ENCODE data around the gene LY6G5B.

LY6G5B gene

DNA sequence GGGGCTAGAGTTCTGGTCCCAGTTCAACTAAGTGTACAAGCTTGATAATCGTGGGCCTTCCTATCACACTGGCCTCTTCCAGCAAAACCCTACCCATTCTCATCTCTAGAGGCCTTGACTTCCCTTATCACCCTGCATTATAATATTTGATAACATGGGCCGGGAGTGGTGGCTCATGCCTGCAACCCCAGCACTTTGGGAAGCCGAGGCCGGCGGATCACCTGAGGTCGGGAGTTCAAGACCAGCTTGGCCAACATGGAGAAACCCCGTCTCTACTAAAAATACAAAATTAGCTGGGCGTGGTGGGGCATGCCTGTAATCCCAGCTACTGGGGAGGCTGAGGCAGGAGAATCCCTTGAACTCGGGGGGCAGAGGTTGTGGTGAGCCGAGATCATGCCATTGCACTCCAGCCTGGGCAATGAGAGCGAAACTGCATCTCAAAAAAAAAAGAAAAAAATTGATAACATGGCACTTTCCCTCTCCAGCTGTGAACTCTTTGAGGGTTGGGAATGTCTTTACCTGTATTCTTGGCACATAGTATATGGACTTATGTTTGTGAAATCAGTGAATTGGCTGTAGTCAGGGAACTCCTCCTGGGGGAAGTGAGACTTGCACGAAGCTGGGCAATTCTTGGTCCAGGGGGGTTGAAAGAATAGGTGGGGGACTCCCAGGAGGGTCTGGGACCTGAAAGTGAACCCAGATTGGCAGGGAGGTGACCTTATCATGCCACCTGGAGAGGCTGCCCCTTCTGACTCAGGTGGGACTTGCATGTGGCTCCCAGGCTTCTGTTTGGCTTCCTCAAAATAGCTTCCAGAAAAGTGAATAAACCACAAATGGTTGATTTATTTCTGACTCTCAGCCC is 8.3 kb upstream of the LY6G5B start:
- in situ Hi-C loops (cut with HindIII; ENCODE audit: low pct_unique_long_range_greater_than_20kb, low sequenced_read_pairs) = no loop called here
- DNase-seq (ENCODE audit: low read depth in 1 of 2, low spot score in 1 of 2) = no peak
- TF ChIP-seq JUND (IDR thresholded peaks at IDR 0.05; ENCODE audit: low read depth) = no peak

DNA sequence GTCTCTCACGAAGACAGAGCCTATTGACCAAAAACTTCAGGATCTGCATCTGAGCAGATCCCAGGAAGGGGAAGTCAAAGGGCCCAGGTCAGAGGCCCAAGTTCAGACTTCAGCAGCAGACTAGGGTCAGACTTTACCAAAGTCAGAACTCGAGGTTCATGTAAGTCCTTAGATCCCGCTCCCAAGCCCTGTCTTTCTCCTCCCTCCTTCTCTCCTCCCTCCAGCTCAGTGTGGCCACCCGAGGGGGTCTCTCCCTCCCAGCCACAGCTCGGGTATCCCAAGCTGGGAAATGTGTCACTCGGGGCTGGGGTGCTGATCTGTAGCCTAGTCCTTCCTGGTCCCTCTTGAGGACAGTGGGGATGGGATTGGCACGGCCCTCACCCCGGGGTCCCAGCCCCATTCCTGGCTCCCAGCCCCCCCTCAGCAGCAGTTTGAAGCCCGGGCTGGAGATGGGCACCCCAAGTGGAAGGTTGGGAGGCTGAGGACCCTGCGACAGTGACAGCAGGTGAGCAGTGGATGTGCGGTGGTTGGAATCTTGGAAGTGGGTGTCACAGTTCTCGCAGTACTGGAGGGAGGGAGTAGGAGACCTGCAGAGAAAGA is 7.6 kb upstream of the LY6G5B start:
- TF ChIP-seq JUND (IDR thresholded peaks at IDR 0.05; ENCODE audit: low read depth) = no peak
- in situ Hi-C loops (cut with HindIII; ENCODE audit: low pct_unique_long_range_greater_than_20kb, low sequenced_read_pairs) = no loop called here
- DNase-seq (ENCODE audit: low read depth in 1 of 2, low spot score in 1 of 2) = no peak

DNA sequence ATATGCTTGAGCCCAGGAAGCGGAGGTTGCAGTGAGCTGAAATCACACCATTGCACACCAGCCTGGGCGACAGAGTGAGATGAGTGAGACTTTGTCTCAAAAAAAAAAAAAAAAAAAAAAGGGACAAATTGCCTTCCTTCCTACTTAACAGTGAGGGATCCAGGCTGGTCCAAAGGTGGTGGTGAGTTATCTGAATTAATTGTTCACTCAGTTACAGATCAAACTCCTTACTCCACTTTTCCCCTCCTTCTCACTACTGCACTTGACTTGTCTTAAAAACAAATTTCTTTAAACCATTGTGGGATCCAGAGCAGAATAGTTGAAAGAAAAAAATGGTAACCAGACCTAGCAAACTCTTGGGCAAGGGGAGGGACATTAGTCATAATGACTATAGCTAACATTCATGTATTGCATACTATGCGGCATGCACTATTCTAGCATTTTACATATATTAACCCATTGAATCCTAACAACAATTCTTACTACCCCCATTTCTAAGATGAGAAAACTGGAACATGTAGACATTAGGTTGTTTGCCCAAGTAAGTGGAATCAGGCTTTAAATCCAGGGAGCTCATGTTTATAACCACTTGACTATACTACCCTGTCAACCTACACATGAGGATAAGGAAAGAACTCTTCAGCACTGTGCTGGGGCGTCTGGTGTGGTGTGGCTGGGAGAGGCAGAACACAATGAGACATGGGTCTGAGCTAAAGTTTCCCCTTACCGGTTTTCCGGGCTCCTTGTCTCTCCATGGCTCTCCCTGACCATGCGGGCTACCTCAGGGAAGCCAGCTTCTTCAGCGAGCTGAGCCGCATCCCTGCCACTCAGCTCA is 6.4 kb upstream of the LY6G5B start:
- in situ Hi-C loops (cut with HindIII; ENCODE audit: low pct_unique_long_range_greater_than_20kb, low sequenced_read_pairs) = no loop called here
- TF ChIP-seq JUND (IDR thresholded peaks at IDR 0.05; ENCODE audit: low read depth) = no peak
- DNase-seq (ENCODE audit: low read depth in 1 of 2, low spot score in 1 of 2) = no peak

DNA sequence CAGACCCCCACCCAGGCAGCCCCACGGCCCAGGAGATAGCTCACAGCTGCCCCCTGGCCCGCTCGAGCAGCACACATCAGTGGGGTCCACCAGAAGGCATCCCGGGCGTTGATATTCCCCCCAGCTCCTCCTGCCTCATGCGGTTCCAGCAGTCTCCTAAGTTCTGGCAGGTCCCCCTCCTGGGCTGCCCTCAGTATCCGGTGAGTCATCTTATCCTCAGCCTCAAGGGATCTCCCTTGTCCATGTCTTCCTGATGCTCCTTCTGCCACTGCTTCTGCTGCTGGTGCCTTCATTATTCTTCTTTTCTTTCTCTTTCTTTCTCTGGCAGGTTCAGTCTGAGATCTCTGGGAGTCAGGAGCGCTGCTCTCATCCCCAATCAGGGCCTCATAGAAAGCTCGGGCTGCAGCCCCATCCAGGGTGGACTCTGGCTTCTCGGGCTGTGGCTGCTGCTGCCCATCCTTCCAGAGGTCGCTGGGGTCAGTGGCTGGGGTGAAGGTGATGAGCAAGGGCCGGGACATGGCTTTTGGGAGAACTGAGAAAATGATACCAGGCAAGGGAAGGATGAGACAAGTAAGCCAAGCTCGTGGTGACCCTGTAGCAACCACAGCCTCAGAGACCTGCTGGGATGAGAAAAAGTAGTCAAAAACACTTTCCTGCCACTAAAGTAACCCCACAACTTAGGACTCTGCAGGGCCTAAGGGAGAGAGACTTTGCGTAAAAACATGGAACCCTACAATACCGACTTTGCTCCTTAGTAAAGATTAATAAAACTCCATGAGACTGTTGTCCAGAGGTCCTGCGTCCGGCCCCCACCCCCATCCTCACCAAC is 5.6 kb upstream of the LY6G5B start:
- DNase-seq (ENCODE audit: low read depth in 1 of 2, low spot score in 1 of 2) = no peak
- no peak for TF ChIP-seq JUND (IDR thresholded peaks at IDR 0.05; ENCODE audit: low read depth)
- in situ Hi-C loops (cut with HindIII; ENCODE audit: low pct_unique_long_range_greater_than_20kb, low sequenced_read_pairs) = no loop called here

DNA sequence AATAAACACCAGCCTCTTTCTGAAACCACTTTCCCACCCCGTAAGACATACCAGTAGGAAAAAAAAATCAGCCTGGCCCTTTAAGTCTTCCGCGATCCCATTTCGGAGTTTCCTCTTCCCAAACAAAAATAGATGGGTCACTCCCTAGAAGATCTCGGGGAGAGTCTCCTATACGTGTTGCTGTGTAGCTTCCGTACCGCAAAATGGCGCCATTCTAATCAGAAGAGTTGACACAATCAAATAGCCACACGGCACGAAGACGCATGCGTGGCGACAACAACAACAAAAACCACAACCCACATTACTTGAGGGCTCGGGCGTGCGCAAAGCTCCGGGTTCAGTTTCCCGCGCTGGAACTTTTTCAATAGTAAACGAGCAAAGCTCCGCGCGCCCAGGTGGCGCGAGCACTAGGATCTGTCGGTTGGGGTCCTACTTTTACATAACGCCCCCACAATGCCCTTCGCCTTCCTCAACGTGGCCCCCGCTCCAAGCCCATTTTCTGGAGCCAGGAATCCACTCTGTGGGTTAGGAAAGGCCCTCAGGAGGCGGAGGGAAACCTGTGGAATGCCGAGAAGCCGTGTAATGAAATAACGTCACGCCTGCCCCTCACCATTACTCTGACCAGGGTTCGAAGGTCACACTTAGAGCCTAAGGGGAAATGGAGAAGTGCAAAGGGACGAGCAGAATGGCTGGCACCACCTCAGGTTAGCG is 4.8 kb upstream of the LY6G5B start, which contains the start of gene GPANK1:
GPANK1 (minus strand) TSS at position 208 of the 711 bp plus-strand sequence. CDS start 519 bp downstream, outside the sequence.
- DNase-seq (ENCODE audit: low read depth in 1 of 2, low spot score in 1 of 2) = peak; percentile 71 to 92
- in situ Hi-C loops (cut with HindIII; ENCODE audit: low pct_unique_long_range_greater_than_20kb, low sequenced_read_pairs) = no loop called here
- TF ChIP-seq JUND (IDR thresholded peaks at IDR 0.05; ENCODE audit: low read depth) = no peak

DNA sequence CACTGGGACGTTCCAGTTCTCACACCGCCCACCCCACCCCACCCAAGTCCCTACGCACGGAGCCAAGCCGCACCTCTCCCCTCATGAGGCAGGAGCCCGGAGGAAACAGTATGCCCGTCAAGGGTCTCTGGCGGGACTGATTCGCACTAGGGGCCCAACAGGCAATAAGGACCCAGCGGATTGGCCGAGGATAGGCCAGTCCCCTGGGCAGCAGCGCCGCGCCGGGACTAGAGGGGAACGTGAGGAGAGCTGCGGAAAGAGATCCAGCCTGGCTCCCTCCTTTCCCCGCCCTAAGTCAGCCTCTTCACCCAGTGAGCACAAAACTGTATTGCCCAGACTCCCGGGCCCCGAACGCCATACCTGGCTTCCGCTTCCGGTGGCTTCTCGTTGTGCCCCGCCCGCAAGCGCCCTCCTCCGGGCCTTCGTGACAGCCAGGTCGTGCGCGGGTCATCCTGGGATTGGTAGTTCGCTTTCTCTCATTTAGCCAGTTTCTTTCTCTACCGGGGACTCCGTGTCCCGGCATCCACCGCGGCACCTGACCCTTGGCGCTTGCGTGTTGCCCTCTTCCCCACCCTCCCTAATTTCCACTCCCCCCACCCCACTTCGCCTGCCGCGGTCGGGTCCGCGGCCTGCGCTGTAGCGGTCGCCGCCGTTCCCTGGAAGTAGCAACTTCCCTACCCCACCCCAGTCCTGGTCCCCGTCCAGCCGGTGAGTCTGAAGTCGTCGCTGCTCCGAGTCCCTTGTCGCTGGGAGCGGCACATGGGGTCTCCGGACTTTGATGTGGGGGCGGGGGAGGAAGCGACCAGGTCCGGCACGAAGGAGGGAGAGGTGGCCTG is 4.1 kb upstream of the LY6G5B start, which contains the start of gene CSNK2B:
CSNK2B (plus strand) TSS at position 580 of the 836 bp plus-strand sequence. CDS start 752 bp downstream, outside the sequence.
- in situ Hi-C loops (cut with HindIII; ENCODE audit: low pct_unique_long_range_greater_than_20kb, low sequenced_read_pairs) = no loop called here
- no peak for TF ChIP-seq JUND (IDR thresholded peaks at IDR 0.05; ENCODE audit: low read depth)
- peak; percentile 96 to 99 for DNase-seq (ENCODE audit: low read depth in 1 of 2, low spot score in 1 of 2)

DNA sequence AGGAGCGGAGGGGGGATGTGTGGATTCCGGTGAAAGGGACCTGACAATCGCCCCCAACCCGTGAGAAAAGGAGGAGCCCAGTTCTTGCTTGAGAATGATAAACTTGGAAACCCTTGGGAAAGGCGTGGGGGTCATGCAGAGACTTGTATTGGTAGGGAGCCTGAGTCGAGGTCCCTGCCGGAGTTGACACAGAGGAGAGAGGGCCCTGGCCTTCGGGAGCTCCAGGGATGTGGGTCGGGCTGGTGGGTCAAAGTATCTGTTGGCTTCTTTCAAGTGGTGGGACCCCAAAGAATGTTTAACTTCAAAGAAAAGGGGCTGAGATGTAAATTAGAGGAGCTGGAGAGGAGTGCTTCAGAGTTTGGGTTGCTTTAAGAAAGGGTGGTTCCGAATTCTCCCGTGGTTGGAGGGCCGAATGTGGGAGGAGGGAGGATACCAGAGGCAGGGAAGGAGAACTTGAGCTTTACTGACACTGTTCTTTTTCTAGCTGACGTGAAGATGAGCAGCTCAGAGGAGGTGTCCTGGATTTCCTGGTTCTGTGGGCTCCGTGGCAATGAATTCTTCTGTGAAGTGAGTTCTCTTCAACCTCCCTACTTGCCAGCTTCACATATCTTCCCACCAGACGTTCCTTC is 3.3 kb upstream of the LY6G5B start:
- in situ Hi-C loops (cut with HindIII; ENCODE audit: low pct_unique_long_range_greater_than_20kb, low sequenced_read_pairs) = no loop called here
- no peak for TF ChIP-seq JUND (IDR thresholded peaks at IDR 0.05; ENCODE audit: low read depth)
- no peak for DNase-seq (ENCODE audit: low read depth in 1 of 2, low spot score in 1 of 2)

DNA sequence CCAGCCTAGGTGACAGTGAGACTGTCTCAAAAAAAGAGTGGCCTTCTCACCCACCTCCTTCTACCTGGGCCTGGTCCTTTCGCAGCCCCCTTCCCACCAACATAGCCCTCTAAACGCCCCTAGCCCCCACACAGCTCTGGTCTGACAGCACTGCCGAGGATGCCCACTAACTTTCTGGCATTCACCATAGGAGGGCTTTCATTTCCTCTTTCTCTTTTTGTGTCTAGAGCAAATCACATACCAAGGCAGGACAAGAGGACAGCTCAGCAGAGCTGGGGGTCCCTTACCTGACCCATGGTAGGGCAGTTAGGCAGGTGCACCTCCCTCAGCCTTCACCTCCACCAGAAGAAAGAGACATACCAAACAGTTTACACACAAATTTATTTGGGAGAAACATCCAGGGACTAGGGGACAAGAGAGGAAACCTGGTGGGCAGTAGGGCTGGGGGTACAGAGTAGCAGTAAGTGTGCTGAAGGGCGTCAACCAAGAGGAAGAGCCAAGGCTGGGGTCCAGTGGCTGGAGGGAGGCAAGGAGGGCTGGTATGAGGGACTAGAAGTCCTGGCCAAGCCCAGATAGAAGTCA is 6.6 kb downstream of the LY6G5B start:
- no peak for DNase-seq (ENCODE audit: low read depth in 1 of 2, low spot score in 1 of 2)
- no peak for TF ChIP-seq JUND (IDR thresholded peaks at IDR 0.05; ENCODE audit: low read depth)
- in situ Hi-C loops (cut with HindIII; ENCODE audit: low pct_unique_long_range_greater_than_20kb, low sequenced_read_pairs) = no loop called here

DNA sequence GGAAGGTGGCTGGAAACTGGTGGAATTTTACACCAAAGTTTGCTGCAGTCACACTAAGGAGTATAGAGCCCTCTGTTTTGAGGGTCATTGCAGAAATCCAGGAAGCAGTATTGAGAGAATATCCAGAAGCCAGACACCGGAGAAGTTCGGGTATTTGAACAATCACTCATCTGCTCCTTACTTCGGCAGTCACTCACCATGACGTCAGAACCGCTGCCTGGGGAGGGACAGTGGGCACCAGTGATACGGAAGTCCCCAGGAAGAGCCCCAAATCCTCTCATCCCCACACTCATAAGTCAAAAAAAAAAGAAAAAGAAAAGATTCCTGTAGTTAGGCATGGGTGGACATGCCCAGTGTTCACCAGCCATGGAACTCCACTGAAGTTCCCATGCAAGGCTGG is 7.1 kb downstream of the LY6G5B start:
- in situ Hi-C loops (cut with HindIII; ENCODE audit: low pct_unique_long_range_greater_than_20kb, low sequenced_read_pairs) = no loop called here
- no peak for TF ChIP-seq JUND (IDR thresholded peaks at IDR 0.05; ENCODE audit: low read depth)
- no peak for DNase-seq (ENCODE audit: low read depth in 1 of 2, low spot score in 1 of 2)

DNA sequence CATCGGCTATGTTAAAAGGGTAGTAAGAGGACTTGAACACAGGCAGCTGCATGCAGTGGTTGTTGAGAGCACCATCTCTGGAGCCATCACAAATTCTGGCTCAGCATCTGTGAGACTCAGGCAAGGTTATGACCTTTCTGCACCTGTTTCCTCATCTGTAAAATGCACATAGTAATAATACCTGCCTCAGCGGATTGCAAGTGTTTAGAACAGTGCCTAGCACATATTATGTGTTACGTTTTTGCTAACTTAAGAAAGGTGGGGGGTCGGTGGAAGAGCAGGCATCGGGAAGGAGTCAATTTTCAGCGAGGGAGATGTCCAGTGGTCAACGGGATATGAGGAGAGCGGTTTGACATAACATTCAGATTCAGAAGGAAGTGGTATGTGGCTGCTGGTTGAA is 8.2 kb downstream of the LY6G5B start:
- TF ChIP-seq JUND (IDR thresholded peaks at IDR 0.05; ENCODE audit: low read depth) = no peak
- in situ Hi-C loops (cut with HindIII; ENCODE audit: low pct_unique_long_range_greater_than_20kb, low sequenced_read_pairs) = no loop called here
- DNase-seq (ENCODE audit: low read depth in 1 of 2, low spot score in 1 of 2) = no peak

All from T47D (cell line).